ENCODE results near the gene MAP7D1.

DNA sequence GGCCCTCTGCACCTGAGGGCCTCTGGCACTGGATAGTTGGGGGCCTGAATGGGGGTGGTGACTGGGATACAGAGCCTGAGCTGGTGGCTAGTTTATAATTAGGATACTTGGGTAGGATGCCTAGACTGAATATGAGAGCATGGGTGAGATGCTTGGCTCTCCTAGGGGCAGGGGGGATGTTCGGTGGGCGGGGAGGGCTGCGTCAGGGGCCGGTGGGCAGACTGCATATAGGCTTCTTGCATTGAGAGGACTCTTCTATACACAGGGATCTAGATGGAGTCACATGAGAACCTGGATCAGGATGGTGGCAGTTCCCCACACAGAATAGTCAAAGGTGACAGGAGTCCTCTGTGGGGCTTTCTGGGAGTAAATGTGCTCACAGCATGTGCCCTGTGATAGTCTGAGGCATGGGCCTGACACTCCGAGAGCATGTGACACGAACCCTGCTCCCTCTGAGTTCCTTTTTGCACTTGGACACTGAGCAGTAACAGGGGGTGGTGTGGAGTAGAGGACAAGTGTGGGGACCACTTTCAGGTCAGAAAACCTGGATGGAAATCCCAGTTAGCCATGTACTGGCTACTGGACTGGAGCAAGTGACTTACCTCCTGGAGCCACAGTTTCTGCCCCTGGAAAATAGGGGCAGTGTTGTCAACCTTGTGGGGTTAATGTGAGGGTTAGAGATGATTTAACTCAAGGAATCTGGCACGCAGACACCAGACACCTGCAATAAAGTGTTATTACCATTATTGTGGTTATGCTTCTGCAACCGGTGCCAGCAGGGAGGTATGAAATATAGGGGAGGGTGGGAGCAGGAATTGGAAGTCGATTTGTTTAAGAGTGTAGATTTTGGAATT is 2.2 kb downstream of the MAP7D1 start:
- TF ChIP-seq EZH2phosphoT487 (IDR thresholded peaks at IDR 0.05; ENCODE audit: insufficient read depth, low read depth) (no peak), EZH2 (IDR thresholded peaks at IDR 0.05; ENCODE audit: insufficient read depth, poor library complexity, severe bottlenecking) (no peak)

All from GM23248 (cell line).